ENCODE data around the gene GIPC2.

DNA sequence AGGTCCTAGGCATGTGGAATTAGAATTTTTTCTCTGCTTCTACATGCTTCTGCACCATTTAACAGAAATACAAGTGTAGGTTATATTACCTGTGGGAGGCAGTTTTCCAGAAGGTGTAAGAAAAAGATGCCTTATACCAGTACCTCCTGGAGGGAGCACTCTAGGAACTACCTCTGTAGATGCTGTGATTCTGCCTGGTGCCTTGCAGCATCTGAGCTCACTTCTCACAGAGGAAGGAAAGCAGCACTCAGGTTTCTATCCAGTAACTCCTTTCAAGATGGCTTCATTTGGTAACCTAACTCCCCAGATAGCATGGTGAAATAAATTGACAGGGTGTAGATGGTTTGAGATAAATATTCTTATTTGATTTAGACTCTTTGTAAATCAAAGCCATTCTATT lies 50.3 kb downstream of the GIPC2 start:
- TF ChIP-seq, protein P1, sequence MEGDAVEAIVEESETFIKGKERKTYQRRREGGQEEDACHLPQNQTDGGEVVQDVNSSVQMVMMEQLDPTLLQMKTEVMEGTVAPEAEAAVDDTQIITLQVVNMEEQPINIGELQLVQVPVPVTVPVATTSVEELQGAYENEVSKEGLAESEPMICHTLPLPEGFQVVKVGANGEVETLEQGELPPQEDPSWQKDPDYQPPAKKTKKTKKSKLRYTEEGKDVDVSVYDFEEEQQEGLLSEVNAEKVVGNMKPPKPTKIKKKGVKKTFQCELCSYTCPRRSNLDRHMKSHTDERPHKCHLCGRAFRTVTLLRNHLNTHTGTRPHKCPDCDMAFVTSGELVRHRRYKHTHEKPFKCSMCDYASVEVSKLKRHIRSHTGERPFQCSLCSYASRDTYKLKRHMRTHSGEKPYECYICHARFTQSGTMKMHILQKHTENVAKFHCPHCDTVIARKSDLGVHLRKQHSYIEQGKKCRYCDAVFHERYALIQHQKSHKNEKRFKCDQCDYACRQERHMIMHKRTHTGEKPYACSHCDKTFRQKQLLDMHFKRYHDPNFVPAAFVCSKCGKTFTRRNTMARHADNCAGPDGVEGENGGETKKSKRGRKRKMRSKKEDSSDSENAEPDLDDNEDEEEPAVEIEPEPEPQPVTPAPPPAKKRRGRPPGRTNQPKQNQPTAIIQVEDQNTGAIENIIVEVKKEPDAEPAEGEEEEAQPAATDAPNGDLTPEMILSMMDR (IDR thresholded peaks at IDR 0.05 in 4 of 5, conservative IDR thresholded peaks at IDR 0.05 in 1 of 5) = no peak
- no peak for TF ChIP-seq POLR2A (IDR thresholded peaks at IDR 0.05)

Data from gastrocnemius medialis (tissue), 4 donors.